SK-N-DZ (cell line): ENCODE results near the gene RBP7.

ENCODE experiments used
- DNase-seq: peaks from one replicate; pipeline ENCODE4 v3.0.0-alpha.2; 2015; ENCODE audit warnings: low spot score
- small RNA-seq, 2 experiments: library from RNA; depleted of rRNA; stranded (forward); fragments of <200 nt; gene quantifications; one replicate each; pipeline ENCODE3, GENCODE V24; 2014

RBP7 gene

GRCh38 chr1:10065344-10065685, 68.3 kb downstream of the RBP7 start:
- DNase-seq, result no peak

Small RNA genes within 50 kb of the gene (small RNA-seq; reads per million reads assigned to genes)
- 0 to 0.13 reads per million in 2 experiments for gene MIR5697
